K562 treated with DMSO at 1 percent for 48 hours (cell line): ENCODE results near the gene PKLR. TPM values are rescaled to one million over a fixed set of nuclear protein-coding genes. Genes with fewer than 3 reads are reported as not detected.

Experiments
- total RNA-seq: library from RNA; unstranded; fragments of 300-600 nt; gene quantifications from 2 replicates; pipeline ENCODE4 v1.2.3, GENCODE V29; 2022; ENCODE audit warnings: low replicate concordance; ENCODE audit errors: extremely low read depth

The PKLR gene
- total RNA-seq, result not detected in 2 replicates

DNA sequence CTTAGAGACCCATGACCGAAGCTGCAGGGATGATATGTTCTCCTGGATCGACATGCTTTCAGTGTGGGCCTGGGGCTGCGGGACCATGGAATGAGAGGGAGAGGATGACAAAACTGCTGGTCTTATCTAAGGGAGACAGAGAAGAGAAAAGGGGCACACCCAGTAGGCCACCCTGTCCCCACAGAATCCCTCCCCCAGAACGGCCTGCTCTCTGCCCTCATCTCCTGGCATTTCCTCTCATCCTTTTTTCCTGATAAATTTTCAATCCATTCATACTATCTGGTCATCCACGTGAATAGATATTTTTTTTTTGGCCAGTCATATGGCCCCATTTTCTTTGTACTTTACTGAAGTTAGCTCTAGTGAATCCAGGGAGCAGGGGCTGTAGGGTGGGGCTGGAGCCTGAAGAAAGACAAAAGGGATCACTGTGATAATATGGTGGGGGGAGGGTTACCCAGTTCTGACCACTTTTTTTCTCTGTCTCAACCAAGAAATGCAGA, at the start of gene PKLR:
PKLR (minus strand) TSS at position 97 of the 500 bp plus-strand sequence; CDS start at position 54, 43 bp downstream.

DNA sequence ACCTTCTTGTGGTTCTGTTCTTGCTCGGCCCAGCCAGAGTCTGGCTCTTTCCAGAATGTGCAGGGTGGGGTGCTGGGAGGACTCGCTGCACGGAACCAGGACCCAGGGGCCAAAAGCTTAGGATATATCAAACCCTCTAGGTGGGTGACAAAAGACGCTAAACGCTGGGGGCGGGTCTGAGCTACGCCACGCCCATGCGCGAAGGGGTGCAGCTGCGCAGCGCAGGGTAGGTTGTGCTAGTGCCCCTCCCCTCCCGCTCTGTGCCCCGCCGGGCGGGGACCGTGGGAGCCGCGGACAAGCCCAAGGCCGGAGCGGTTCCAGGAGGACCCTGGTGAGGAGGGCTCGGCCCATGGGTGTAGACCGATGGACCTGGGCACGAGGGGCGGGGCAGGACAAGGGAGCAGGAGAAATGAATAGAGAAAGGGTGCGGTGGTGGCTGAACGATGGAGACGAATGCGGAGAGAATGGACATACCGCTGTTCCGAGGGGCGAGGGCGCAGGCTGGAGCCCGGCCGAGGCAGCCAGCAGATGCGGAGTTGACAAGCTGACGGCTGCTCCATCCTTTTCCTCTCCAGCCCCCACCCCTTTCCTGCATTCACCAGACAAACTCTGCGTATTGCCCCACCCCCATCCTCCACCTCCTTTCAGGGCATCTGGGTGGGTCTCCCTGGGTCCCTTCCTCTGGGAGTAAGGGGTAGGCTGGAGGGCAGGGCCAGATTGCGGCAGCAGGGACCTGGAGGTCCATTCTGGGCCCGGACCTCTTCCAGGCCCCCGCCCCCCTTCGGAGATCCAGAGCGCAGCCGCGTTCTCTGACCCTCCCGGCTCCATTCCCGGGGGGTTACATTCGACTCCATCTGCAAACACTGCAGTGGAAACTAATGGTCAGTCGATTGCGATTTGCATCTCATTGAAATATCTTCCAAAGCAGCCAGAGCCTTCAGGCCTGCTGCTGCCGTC, 19.7 kb upstream of the PKLR start, which contains the start of gene RUSC1:
RUSC1 (plus strand) TSS at position 234 of the 957 bp plus-strand sequence. CDS start 880 bp downstream, outside the sequence.

GRCh38 chr1:155308493-155309422, 7.5 kb upstream of the PKLR start, which contains the start of gene FDPS:
Gene FDPS, plus strand, starts transcription at chr1:155308866. Its CDS starts 924 bp downstream, at chr1:155309790.

GRCh38 chr1:155277070-155277901, 24.0 kb downstream of the PKLR start, which contains the start of gene HCN3:
Gene HCN3, plus strand, starts transcription at chr1:155277463. Its CDS starts 128 bp downstream, at chr1:155277591.

DNA sequence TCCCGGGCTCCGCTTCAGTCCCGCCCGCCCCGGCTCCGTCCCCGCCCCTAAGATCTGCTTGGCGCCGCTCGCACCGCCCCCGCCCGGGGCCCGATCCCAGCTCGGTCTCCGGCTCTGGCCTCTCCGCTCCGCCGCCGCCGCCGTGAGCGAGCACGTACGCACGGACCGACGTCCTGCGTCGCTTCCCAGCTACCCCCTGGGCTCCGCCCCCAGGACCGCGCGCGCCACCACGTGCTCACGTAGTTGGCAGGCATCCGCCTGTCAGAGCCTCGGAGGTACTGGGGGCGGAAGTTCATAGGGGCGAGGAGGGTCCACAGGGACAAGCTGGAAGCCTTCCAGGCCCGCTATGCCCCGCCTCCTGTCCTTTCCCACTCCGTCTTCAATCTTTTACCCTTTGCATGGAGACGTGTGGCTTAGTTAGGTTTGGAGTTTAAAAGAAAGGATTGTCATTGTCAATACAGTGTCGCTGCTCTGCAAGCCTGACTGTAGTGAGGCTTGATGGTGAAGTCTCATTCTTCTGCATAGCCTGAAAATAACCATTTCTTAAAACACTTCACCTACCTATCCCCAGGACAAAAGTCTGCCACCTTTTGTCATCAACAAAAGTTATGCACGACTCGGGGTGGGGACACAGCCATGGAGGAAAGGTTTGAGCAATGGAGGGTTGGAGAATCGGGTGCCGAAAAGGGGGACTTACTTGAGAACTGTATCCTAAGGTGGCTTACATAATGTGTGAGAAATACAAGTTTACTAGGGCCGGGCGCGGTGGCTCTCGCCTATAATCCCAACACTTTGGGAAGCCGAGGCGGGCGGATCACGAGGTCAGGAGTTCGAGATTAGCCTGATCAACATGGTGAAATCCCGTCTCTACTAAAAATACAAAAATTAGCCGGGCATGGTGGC, 27.6 kb downstream of the PKLR start, which contains the start of gene CLK2:
CLK2 (minus strand) TSS at position 162 of the 903 bp plus-strand sequence. CDS start 2,527 bp downstream, outside the sequence.

DNA sequence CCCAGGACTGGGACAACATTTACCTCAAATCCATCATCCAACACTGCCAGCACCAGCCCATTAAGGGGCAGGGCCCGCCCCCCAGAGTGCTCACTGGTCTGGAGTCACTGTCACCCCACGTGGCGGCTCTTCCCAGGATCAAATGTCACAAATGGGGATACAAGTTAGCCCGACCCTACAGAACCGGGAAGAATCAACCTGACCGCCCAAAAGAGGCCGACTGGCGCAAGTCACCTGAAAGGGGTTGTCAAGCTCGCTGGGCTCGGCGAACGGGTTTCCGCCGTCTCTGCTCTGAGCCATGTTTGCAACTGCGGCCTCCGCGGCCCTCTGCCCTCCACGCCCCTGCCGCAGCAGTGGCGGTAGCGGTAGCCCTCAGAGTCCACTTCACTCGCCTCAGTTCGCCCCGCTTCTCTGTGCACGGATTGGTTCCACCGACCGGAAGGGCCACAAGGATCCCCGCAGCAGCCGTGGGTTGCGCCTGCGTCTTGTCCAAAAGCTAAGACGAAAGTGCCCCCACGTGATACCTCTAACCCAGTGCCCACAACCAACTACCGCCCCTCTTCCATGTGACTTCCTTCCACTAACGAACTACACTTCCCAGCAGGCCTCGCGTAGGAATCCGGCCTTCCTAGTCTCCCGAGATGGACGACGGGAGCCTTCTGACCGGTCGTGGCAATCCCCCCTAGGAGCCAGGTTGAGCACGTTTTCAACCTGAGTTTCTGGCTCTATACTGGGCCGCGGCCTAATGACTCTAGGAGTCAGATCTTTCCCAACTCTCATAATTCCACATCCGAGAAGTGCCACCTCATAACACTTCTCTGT, 39.2 kb downstream of the PKLR start, which contains the start of gene SCAMP3:
SCAMP3 (minus strand) TSS at position 509 of the 822 bp plus-strand sequence; CDS start at position 300, 209 bp downstream.

GRCh38 chr1:155255243-155256007, 45.8 kb downstream of the PKLR start, which contains the start of gene ENTREP3:
Gene ENTREP3, minus strand, starts transcription at chr1:155255483. Its CDS starts 606 bp downstream, at chr1:155254877.

Other genes with a start within 250 kb of the PKLR start
- not detected in 2 replicates for gene EFNA4, start 237.7 kb downstream of the PKLR start, total RNA-seq
- not detected in 2 replicates for gene EFNA3, start 222.6 kb downstream of the PKLR start, total RNA-seq
- not detected in 2 replicates for gene EFNA1, start 173.6 kb downstream of the PKLR start, total RNA-seq
- gene SLC50A1, start 165.6 kb downstream of the PKLR start, total RNA-seq, result not detected in 2 replicates
- not detected in 2 replicates for gene DPM3, start 160.9 kb downstream of the PKLR start, total RNA-seq
- gene KRTCAP2, start 128.1 kb downstream of the PKLR start, total RNA-seq, result not detected in 2 replicates
- not detected in 2 replicates for gene TRIM46, start 127.6 kb downstream of the PKLR start, total RNA-seq
- not detected in 2 replicates for gene THBS3, start 93.5 kb downstream of the PKLR start, total RNA-seq
- gene MTX1, start 92.7 kb downstream of the PKLR start, total RNA-seq, result not detected in 2 replicates
- not detected in 2 replicates for gene ENTREP3, start 46.0 kb downstream of the PKLR start, total RNA-seq
- gene SCAMP3, start 39.1 kb downstream of the PKLR start, total RNA-seq, result not detected in 2 replicates
- not detected in 2 replicates for gene CLK2, start 27.9 kb downstream of the PKLR start, total RNA-seq
- gene HCN3, start 24.0 kb downstream of the PKLR start, total RNA-seq, result not detected in 2 replicates
- not detected in 2 replicates for gene FDPS, start 7.4 kb upstream of the PKLR start, total RNA-seq
- gene RUSC1, start 19.5 kb upstream of the PKLR start, total RNA-seq, result not detected in 2 replicates